Amygdala (tissue), 56 donors: ENCODE data around the gene MARF1.
A peak's percentile ranks its signal among the peaks of the same experiment; 100 is the strongest.
"Not testable (repeated sequence)": the region's sequence is repeated elsewhere in the genome, so short reads cannot be mapped to it uniquely, and the experiment has no call there.

Source experiments
- DNase-seq, 56 donors: peaks; one replicate each; lab custom pipeline; 2025; lab: John Stamatoyannopoulos, UW

MARF1 gene

DNA sequence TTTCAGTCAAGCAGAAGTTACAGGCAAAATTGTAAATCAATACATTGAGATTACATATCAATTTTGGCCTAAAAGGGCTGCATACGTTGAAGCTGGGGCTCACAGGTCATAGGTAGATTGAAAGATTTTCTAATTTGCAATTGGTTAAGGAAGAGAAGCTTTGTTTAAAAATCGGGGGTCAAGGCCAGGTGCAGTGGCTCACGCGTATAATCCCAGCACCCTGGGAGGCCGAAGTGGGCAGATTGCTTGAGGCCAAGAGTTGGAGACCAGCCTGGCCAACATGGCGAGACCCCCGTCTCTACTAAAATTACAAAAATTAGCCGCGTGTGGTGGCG is 68.4 kb downstream of the MARF1 start:
- no peak for DNase-seq

DNA sequence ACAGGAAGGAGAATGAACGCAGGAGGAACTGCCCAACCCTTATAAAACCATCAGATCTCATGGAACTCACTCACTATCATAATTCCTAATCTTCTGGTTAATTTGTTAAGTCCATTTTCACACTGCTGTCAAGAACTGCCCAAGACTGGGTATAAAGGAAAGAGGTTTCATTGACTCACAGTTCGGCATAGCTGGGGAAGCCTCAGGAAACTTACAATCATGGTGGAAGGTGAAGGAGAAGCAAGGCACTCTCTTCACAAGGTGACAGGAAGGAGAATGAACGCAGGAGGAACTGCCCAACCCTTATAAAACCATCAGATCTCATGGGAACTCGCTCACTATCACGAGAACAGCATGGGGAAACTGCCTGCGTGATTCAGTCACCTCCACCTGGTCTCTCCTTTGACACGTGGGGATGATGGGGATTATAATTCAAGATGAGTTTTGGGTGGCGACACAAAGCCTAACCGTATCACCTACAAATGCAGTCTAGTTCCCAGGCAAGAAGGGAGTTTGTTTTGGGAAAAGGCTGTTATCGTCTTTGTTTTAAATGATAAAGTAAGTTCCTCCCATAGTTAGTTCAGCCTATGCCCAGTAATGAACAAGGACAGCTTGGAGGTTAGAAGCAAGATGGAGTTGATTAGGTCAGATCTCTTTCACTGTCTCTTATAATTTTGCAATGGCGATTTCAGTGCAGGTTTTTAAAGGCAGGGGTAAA is 68.9 kb downstream of the MARF1 start:
- DNase-seq, result not testable (repeated sequence)

GRCh38 chr16:15573274-15573895 is 69.6 kb downstream of the MARF1 start:
- no peak for DNase-seq

- no peak for DNase-seq
These were observed 70.5 kb downstream of the MARF1 start for GRCh38 chr16:15572329-15573001.

GRCh38 chr16:15571557-15571956 is 71.4 kb downstream of the MARF1 start:
- no peak for DNase-seq

- not testable (repeated sequence) for DNase-seq
These were observed 72.3 kb downstream of the MARF1 start for GRCh38 chr16:15570666-15571065.

DNA sequence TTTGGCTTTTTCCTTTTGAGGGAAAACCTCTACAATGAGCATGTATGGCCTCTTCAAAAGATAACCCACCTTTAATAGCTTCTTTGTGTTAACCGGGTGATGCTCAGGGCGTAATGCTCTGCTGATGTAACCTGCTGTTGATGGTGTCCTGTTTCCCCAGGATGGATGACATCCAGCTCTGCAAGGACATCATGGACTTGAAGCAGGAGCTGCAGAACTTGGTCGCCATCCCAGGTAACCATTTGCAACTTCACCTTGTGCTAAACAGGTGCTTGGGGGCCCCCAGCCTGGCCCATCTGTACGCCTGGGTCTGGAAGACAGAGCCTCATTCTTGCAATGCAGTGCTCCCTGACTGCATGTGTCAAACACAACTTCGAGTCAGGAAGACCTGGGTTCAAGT is 75.1 kb downstream of the MARF1 start:
- no peak for DNase-seq

GRCh38 chr16:15566095-15566494 is 76.9 kb downstream of the MARF1 start:
- no peak for DNase-seq

GRCh38 chr16:15564604-15565339 is 78.2 kb downstream of the MARF1 start:
- no peak for DNase-seq

DNA sequence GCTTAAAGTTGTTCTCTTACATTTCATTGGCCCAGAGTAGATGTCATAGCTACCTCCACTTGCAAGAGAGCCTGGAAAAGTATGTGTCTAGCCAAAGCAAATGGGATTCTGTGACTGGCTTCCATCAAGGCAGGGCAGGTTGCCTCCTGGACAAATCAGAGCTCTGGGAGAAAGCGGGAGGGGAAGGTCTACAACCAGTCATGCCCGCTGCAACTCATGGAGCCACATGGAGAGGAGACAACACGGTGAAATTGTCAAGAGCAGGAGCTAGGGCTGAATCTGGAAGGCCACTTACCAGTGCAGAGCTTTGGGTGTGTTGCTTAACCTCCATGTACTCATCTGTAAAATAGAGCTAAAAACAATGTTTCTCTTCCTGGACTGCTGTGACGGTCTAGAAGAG is 83.8 kb downstream of the MARF1 start:
- no peak for DNase-seq

GRCh38 chr16:15557258-15557657 is 85.7 kb downstream of the MARF1 start:
- no peak for DNase-seq

- no peak for DNase-seq
These were observed 86.8 kb downstream of the MARF1 start for GRCh38 chr16:15556130-15556529.

DNA sequence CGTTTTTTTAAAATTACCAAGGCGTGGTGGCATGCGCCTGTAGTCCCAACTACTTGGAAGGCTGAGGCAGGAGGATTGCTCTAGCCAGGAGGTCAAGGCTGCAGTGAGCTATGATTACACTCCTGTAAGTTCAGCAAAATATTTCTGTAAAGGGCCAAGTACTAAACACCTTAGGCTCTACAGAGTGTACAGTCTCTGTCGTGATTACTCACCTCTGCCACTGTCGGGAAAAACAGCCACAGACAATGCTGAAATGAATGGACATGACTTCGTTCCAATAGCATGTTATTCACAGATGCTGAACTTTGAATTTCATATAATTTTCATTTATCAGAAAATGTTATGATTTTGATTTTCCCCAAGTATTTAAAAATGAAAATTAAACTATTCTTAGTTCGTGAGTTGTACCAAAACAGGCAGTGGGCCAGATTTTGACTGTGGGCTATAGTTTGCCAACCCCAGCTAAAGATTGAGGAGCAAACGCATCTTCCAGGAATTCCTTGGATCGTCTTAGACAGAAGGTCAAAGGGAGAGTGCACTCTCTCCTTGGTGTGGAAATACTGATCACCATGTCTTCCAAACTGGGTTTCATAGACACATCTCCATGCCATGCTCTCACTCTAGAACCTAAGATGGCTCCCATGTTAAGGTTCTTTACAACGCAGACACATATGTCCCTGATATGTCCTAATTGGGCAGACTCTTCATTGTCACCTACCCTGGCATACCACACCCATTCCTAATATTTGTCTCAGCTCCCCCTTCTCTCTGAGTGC is 89.5 kb downstream of the MARF1 start:
- no peak for DNase-seq

- DNase-seq, result no peak
These were observed 90.4 kb downstream of the MARF1 start for GRCh38 chr16:15552507-15552906.

DNA sequence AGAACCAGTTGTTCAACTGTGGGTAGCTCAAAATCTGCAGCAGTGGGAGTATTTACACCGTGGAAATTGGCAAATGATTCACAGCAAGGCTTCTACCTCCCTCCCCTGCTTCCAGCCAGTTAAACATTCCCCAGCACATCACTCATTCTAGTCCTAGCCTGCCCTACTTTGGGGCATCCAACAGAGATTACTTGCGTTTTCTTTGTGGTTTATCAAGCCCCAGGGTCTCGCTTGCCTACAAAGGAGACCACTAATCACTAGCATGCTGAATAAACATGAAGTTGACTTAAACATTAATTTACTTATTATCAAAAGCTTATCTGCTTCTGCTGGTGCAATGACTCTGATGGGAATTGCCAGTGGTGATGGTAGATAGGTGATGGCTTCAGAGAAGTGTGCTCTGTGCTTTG is 94.5 kb downstream of the MARF1 start:
- peak in 2 of 56 donors; percentile 1 to 4 for DNase-seq

- no peak for DNase-seq
These were observed 95.2 kb downstream of the MARF1 start for GRCh38 chr16:15547768-15548096.

GRCh38 chr16:15547072-15547767 is 95.7 kb downstream of the MARF1 start:
- DNase-seq, result not testable (repeated sequence)

- DNase-seq, result no peak
These were observed 97.4 kb downstream of the MARF1 start for GRCh38 chr16:15545544-15545943.

GRCh38 chr16:15544405-15544804 is 98.5 kb downstream of the MARF1 start:
- DNase-seq, result no peak
